Esophagus squamous epithelium (tissue), 4 donors: ENCODE data around the gene ANKRD23.

ENCODE experiments used
- CTCF ChIP-seq, 6 experiments: fragments of 450-650 bp in 4 of 6; fragments of 200-600 bp in 2 of 6; sonication (generic) in 2 of 6; IDR thresholded peaks; one replicate each; pipeline ENCODE4 v1.5.1; 2016 to 2019; ENCODE audit warnings: antibody characterized with exemption in 6 of 6, mild to moderate bottlenecking in 4 of 6, moderate library complexity in 4 of 6
- POLR2A ChIP-seq, 4 donors: fragments of 450-650 bp; IDR thresholded peaks; one replicate each; pipeline ENCODE4 v1.6.1; 2017; ENCODE audit warnings: antibody characterized with exemption in 4 of 4, mild to moderate bottlenecking in 4 of 4, moderate library complexity in 3 of 4

GRCh38 chr2:96877042-96877451 lies 33.2 kb upstream of the ANKRD23 start:
- TF ChIP-seq CTCF (IDR thresholded peaks at IDR 0.05) = no peak
- no peak for TF ChIP-seq POLR2A (IDR thresholded peaks at IDR 0.05)
